Uterus (tissue), 4 donors: ENCODE measurements around the gene TANGO2. TPM values are rescaled to one million over a fixed set of nuclear protein-coding genes. Genes with fewer than 3 reads are reported as not detected.

Source experiments
- DNase-seq, 2 donors: peaks; one replicate each; pipeline ENCODE4 v3.0.0-alpha.2; 2019 to 2020
- H3K27ac ChIP-seq, 2 donors: fragments of 200-600 bp; sonication (generic); 1 replicate in 1 of 2; 2 replicates in 1 of 2; pipeline ENCODE4 v1.5.1; 2016 to 2018
- H3K27me3 ChIP-seq, 2 donors: fragments of 200-600 bp; sonication (generic); one replicate each; pipeline ENCODE4 v1.5.1; 2018 to 2019; ENCODE audit warnings: control low read depth in 1 of 2
- H3K36me3 ChIP-seq, 2 donors: fragments of 200-600 bp; sonication (generic); one replicate each; pipeline ENCODE4 v1.5.1; 2019; ENCODE audit warnings: control low read depth in 1 of 2
- H3K4me1 ChIP-seq, 2 donors: fragments of 200-600 bp; sonication (generic); one replicate each; pipeline ENCODE4 v1.5.1; 2018 to 2019; ENCODE audit warnings: control low read depth in 1 of 2
- H3K4me3 ChIP-seq, 2 donors: fragments of 200-600 bp; sonication (generic); 1 replicate in 1 of 2; 2 replicates in 1 of 2; pipeline ENCODE4 v1.5.1; 2018 to 2019; ENCODE audit warnings: mild to moderate bottlenecking in 1 of 2
- H3K9me3 ChIP-seq, 2 donors: fragments of 200-600 bp; sonication (generic); one replicate each; pipeline ENCODE4 v1.5.1; 2019; ENCODE audit warnings: control low read depth in 1 of 2
- CTCF ChIP-seq, 4 experiments: fragments of 200-600 bp in 2 of 4; fragments of 450-650 bp in 2 of 4; sonication (generic) in 2 of 4; IDR thresholded peaks; one replicate each; pipeline ENCODE4 v1.5.1; 2016 to 2019; ENCODE audit warnings: antibody characterized with exemption in 4 of 4, mild to moderate bottlenecking in 2 of 4, moderate library complexity in 1 of 4
- POLR2A ChIP-seq, 2 donors: fragments of 450-650 bp; IDR thresholded peaks; one replicate each; pipeline ENCODE4 v1.6.1; 2016; ENCODE audit warnings: antibody characterized with exemption in 2 of 2, mild to moderate bottlenecking in 1 of 2, moderate library complexity in 1 of 2
- intact Hi-C: fragments of 100-400 bp; cut with DNase I; formaldehyde crosslinking; loops from one replicate; pipeline ENCODE4 v1.15.1; 2023; ENCODE audit warnings: low total_unique reads
- total RNA-seq, 4 donors: library from RNA; depleted of rRNA in 3 of 4; stranded (reverse); fragments of >200 nt in 3 of 4; gene quantifications; one replicate each; pipeline versions ENCODE4 v1.1.0 to v1.2.4, GENCODE V29; 2014 to 2023
- donor health status: DM: yes; HTN: yes; CAD: no.

The TANGO2 gene
- total RNA-seq, 4 donors from 2014 or later = 2.8 to 25.1 (median 13.3) TPM

DNA sequence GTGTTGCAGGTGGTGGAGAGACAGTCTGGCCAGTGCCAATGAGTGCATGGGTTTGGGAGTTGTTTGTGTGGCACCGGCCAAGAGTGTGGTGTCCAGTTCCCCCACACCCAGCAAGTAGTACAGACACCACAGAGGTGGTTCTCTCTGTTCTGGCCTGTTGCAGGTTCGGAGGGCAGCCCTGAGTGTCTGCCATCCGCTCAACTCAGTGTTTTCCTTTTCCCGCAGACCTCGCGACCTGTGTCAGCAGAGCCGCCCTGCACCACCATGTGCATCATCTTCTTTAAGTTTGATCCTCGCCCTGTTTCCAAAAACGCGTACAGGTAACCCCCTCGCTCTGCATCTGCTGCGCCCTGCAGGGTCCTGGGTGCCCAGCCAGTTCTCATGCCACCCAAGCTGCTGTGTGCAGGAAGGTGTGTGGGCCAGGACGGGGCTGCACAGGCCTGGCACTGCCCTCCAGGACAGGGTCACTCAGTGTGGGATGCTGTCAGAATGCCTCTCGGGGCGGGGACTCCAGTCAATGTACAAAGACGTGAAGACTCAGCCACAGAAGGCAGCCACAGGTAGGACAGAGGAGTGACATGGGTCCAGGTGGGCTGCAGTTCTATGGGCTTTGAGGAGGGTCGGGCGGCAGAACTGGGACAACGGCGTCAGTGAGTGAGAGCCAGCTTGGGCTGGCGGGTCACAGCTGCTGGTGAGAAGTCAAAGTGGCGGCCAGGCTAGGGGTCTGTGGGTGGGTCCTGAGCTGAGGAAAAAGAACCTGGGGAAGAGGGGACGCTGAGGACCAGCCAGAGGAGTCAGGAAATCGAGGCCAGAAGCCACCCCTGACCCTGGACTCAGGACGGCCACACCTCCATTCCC is 15.9 kb downstream of the TANGO2 start:
- H3K4me1 ChIP-seq = no peaks in the 10 kb centered on the region
- no peak overlapping the region for H3K27ac ChIP-seq
- no peaks in the 10 kb centered on the region for H3K9me3 ChIP-seq
- no peaks in the 10 kb centered on the region for H3K27me3 ChIP-seq
- no peak for DNase-seq
- no peaks in the 10 kb centered on the region for H3K36me3 ChIP-seq
- intact Hi-C loops = no loop called here
- no peak overlapping the region for H3K4me3 ChIP-seq
- TF ChIP-seq POLR2A (IDR thresholded peaks at IDR 0.05) (no peak), CTCF (IDR thresholded peaks at IDR 0.05) (no peak)

DNA sequence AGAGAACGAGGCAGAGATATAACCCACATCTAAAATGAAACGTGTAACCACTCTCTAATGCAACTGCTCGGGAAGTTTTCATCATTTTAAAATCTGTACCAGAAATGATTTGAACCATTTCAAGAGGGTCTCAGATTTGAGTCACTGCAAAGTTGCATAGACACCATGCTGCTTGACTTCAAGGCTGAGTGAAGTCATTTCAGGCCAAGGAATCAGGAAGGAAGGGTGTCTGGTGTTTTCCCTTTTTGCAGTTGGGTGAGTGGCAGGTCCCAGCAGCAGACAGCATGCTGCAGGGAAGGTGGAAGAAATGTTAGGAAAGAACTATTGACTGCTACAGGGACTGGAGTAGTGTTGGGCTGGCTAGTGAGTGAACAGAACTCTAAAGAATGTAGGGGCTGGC is 16.5 kb downstream of the TANGO2 start:
- Histone ChIP-seq H3K27ac (no peak overlapping the region), H3K36me3 (no peaks in the 10 kb centered on the region), H3K4me3 (no peak overlapping the region), H3K9me3 (no peaks in the 10 kb centered on the region), H3K27me3 (no peaks in the 10 kb centered on the region), H3K4me1 (no peaks in the 10 kb centered on the region)
- TF ChIP-seq CTCF (IDR thresholded peaks at IDR 0.05) = no peak
- TF ChIP-seq POLR2A (IDR thresholded peaks at IDR 0.05) = no peak
- DNase-seq = no peak
- intact Hi-C loops = no loop called here

DNA sequence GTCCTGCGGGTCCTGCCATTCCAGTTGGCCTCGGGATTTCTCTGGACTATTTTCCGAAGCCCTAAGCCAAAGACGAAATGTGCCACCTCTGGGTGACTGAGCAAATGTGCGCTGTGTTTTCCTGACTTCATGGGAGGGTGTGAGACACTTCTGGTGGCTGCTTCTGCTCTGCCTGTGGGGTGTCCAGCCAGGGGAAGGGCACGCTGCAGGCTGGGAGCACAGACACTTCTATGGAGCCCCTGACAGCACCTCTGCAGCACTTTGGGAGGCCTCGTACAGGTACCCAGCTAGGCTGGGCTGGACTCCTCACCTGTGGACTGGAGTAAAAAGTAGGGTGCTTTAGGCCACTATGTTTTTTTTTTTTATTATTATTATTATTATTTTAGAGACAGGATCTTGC is 17.7 kb downstream of the TANGO2 start:
- TF ChIP-seq CTCF (IDR thresholded peaks at IDR 0.05) = no peak
- TF ChIP-seq POLR2A (IDR thresholded peaks at IDR 0.05) = no peak
- intact Hi-C loops = no loop called here
- Histone ChIP-seq H3K36me3 (no peaks in the 10 kb centered on the region), H3K4me3 (no peak overlapping the region), H3K4me1 (no peaks in the 10 kb centered on the region), H3K27ac (no peak overlapping the region), H3K27me3 (no peaks in the 10 kb centered on the region), H3K9me3 (no peaks in the 10 kb centered on the region)
- no peak for DNase-seq

- H3K9me3 ChIP-seq = no peaks in the 10 kb centered on the region
- TF ChIP-seq CTCF (IDR thresholded peaks at IDR 0.05) = no peak
- TF ChIP-seq POLR2A (IDR thresholded peaks at IDR 0.05) = no peak
- no peak overlapping the region for H3K27ac ChIP-seq
- H3K27me3 ChIP-seq = no peaks in the 10 kb centered on the region
- no peaks in the 10 kb centered on the region for H3K36me3 ChIP-seq
- DNase-seq = no peak
- no peaks in the 10 kb centered on the region for H3K4me1 ChIP-seq
- intact Hi-C loops = no loop called here
- no peak overlapping the region for H3K4me3 ChIP-seq
Measured at GRCh38 chr22:20039683-20040325, 18.9 kb downstream of the TANGO2 start.
